Endothelial cell of umbilical vein (primary cell): Measurements from ENCODE around the gene SLC25A23. TPM values are rescaled to one million over a fixed set of nuclear protein-coding genes. Genes with fewer than 3 reads are reported as not detected.

Experiments
- BruUV-seq: library from RNA; stranded (reverse); fragments of 400-500 nt; replicated peaks from 2 replicates; lab custom pipeline; 2021; lab: Mats Ljungman, UMichigan
- CTCF ChIA-PET: fragments of 300-600, 350-600 bp; sonication (Branson Sonifier 250); formaldehyde crosslinking; loops from one replicate; lab custom pipeline; 2021; ENCODE audit warnings: antibody characterized with exemption, inconsistent platforms; lab: Charles Lee
- POLR2A ChIA-PET: fragments of 300-600, 350-600 bp; sonication (Branson Sonifier 250); formaldehyde crosslinking; loops from one replicate; lab custom pipeline; 2021; ENCODE audit warnings: antibody characterized with exemption, inconsistent platforms; lab: Charles Lee
- DNase-seq: peaks from one replicate; pipeline ENCODE4 v3.0.0-alpha.2; 2011; ENCODE audit warnings: low read depth, low spot score
- FAIRE-seq: peaks from 2 replicates; lab custom pipeline; 2011; peaks lifted over from hg19 to GRCh38; lab: Jason Lieb, UNC
- H2AFZ ChIP-seq: 2 replicates; pipeline ENCODE4 v1.6.0; 2012; ENCODE audit warnings: low read depth, low read length, control low read depth, inconsistent platforms
- H3K27ac ChIP-seq: 2 replicates; pipeline ENCODE4 v1.5.1; 2011; ENCODE audit warnings: low read depth, mild to moderate bottlenecking, control low read depth, low read length, moderate library complexity; ENCODE audit not compliant: insufficient read depth
- H3K27me3 ChIP-seq, 2 experiments: 2 replicates each; pipeline versions ENCODE4 v1.6.0 to v1.6.1; 2011; ENCODE audit warnings: low read length in 2 of 2, mixed read lengths in 1 of 2; ENCODE audit not compliant: control insufficient read depth in 2 of 2, insufficient read depth in 2 of 2
- H3K36me3 ChIP-seq, 2 experiments: 2 replicates in 1 of 2; 3 replicates in 1 of 2; pipeline ENCODE4 v1.5.1; 2011; ENCODE audit warnings: low read length in 2 of 2, mild to moderate bottlenecking in 1 of 2, moderate library complexity in 1 of 2; ENCODE audit not compliant: control insufficient read depth in 2 of 2, insufficient read depth in 2 of 2; ENCODE audit errors: extremely low read depth in 1 of 2
- H3K4me1 ChIP-seq: 3 replicates; pipeline ENCODE4 v1.5.1; 2011; ENCODE audit warnings: mild to moderate bottlenecking, low read length; ENCODE audit not compliant: control insufficient read depth, insufficient read depth; ENCODE audit errors: extremely low read depth
- H3K4me2 ChIP-seq: 2 replicates; pipeline ENCODE4 v1.6.1; 2011; ENCODE audit warnings: low read length, control low read depth, mixed read lengths; ENCODE audit not compliant: insufficient read depth
- H3K4me3 ChIP-seq, 3 experiments: fragments of 200-600 bp in 1 of 3; sonication (generic), shearing (Covaris generic) in 1 of 3; replicated peaks in 1 of 3; 2 replicates each; pipeline ENCODE4 v1.5.1; 2011 to 2016; ENCODE audit warnings: control low read depth in 3 of 3, low read length in 3 of 3, mild to moderate bottlenecking in 2 of 3, inconsistent platforms in 1 of 3, low read depth in 1 of 3, moderate library complexity in 1 of 3; ENCODE audit not compliant: insufficient read depth in 1 of 3
- H3K79me2 ChIP-seq: 2 replicates; pipeline ENCODE4 v1.6.0; 2012; ENCODE audit warnings: low read length, inconsistent platforms; ENCODE audit not compliant: control insufficient read depth, insufficient read depth
- H3K9ac ChIP-seq: replicated peaks from 2 replicates; pipeline ENCODE3; 2011; ENCODE audit warnings: low read length, control low read depth; ENCODE audit not compliant: insufficient read depth; ENCODE audit errors: extremely low read depth
- H3K9me1 ChIP-seq: replicated peaks from 3 replicates; pipeline ENCODE4 v1.6.0; 2011; ENCODE audit warnings: mild to moderate bottlenecking, low read length; ENCODE audit not compliant: control insufficient read depth, insufficient read depth; ENCODE audit errors: extremely low read depth
- H3K9me3 ChIP-seq: replicated peaks from 2 replicates; pipeline ENCODE4 v1.5.1; 2012; ENCODE audit warnings: low read length, inconsistent platforms; ENCODE audit not compliant: control insufficient read depth, insufficient read depth
- H4K20me1 ChIP-seq: replicated peaks from 2 replicates; pipeline ENCODE3; 2011; ENCODE audit warnings: mild to moderate bottlenecking, low read length; ENCODE audit not compliant: control insufficient read depth, insufficient read depth; ENCODE audit errors: extremely low read depth
- CTCF ChIP-seq, 2 donors: IDR thresholded peaks; 1 replicate in 1 of 2; 2 replicates in 1 of 2; pipeline ENCODE4 v1.5.1; 2011; ENCODE audit warnings: low read length in 2 of 2, mild to moderate bottlenecking in 2 of 2, moderate library complexity in 2 of 2, control low read depth in 1 of 2, inconsistent platforms in 1 of 2, low read depth in 1 of 2; ENCODE audit not compliant: insufficient read depth in 1 of 2; ENCODE audit errors: extremely low read depth in 1 of 2
- EZH2 ChIP-seq: IDR thresholded peaks from 2 replicates; pipeline ENCODE4 v1.6.1; 2012; ENCODE audit warnings: borderline replicate concordance, low read depth, mild to moderate bottlenecking, moderate library complexity, low read length, inconsistent platforms; ENCODE audit not compliant: severe bottlenecking
- FOS ChIP-seq: IDR thresholded peaks from 2 replicates; pipeline ENCODE4 v1.6.1; 2011; ENCODE audit warnings: mild to moderate bottlenecking, low read length, moderate library complexity, borderline replicate concordance; ENCODE audit not compliant: insufficient read depth
- GATA2 ChIP-seq: IDR thresholded peaks from 2 replicates; pipeline ENCODE4 v1.7.0; 2011; ENCODE audit warnings: low read depth, mild to moderate bottlenecking, moderate library complexity, mixed read lengths, low read length; ENCODE audit not compliant: insufficient read length, insufficient read depth
- JUN ChIP-seq: IDR thresholded peaks from 2 replicates; pipeline ENCODE4 v1.6.1; 2011; ENCODE audit warnings: borderline replicate concordance, low read depth; ENCODE audit not compliant: insufficient read length, insufficient read depth
- MYC ChIP-seq: IDR thresholded peaks from one replicate; pipeline ENCODE4 v1.6.1; 2011; ENCODE audit warnings: mild to moderate bottlenecking, low read depth, low read length
- POLR2A ChIP-seq: IDR thresholded peaks from 2 replicates; pipeline ENCODE4 v1.6.1; 2012; ENCODE audit warnings: low read depth, mild to moderate bottlenecking, control low read depth, low read length
- POLR2AphosphoS5 ChIP-seq: IDR thresholded peaks from 2 replicates; pipeline ENCODE4 v1.6.1; 2012; ENCODE audit warnings: low read depth, mild to moderate bottlenecking, control low read depth, low read length, moderate library complexity; ENCODE audit not compliant: insufficient read depth
- dilution Hi-C: fragments of 300-500 bp; cut with MboI; formaldehyde crosslinking; loops from one replicate; pipeline ENCODE4 v1.15.0; 2019; ENCODE audit warnings: low sequenced_read_pairs; ENCODE audit not compliant: extremely low pct_ligation_motif_present
- intact Hi-C: fragments of 100-400 bp; cut with micrococcal nuclease; formaldehyde crosslinking; loops from one replicate; pipeline ENCODE4 v1.10.0; 2022
- polyA plus RNA-seq, 4 experiments: library from polyadenylated mRNA; depleted of rRNA in 3 of 4; stranded (reverse) in 3 of 4; unstranded in 1 of 4; fragments of >200 nt; gene quantifications; 2 replicates each; pipeline versions ENCODE4 v1.2.1 to v1.2.3, GENCODE V29; 2011 to 2012; ENCODE audit warnings: missing spikeins in 1 of 4
- total RNA-seq: library from RNA; stranded (reverse); gene quantifications from 2 replicates; pipeline ENCODE4 v1.2.3, GENCODE V29; 2021
- TF ChIP-seq, protein P1 (sequence below): IDR thresholded peaks from 2 replicates; pipeline ENCODE4 v1.6.1; 2011; ENCODE audit not compliant: insufficient read depth, insufficient read length

SLC25A23 gene
- total and polyA plus RNA-seq, 2 donors (not counting 3 experiments of a cell fraction or from before 2014, with no cell fraction given) = 12.8 to 33.5 TPM

DNA sequence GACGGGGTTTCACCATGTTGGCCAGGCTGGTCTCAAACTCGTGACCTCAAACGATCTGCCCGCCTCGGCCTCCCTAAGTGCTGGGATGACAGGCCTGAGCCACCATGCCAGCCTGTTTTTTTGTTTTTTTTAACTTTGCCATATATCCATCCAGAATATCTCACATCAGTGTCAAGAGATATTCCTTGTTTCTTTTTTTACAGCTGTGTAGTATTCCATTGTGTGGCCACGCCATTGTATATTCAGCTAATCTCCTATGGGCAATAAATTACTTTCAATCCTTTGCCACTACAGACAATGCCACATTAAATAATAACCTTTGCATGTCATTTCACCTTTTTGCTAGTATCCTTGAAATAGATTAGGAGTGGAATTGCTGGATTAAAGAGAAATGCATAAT lies 50.2 kb downstream of the SLC25A23 start:
- dilution Hi-C loops = no loop called here
- POLR2A ChIA-PET = no interaction called here
- TF ChIP-seq CTCF (IDR thresholded peaks at IDR 0.05; ENCODE audit: extremely low read depth in 1 of 2, insufficient read depth in 1 of 2, low read depth in 1 of 2, low read length in 2 of 2) (no peak), POLR2A (no peak), EZH2 (no peak), FOS (no peak), JUN (no peak), MYC (no peak), POLR2AphosphoS5 (no peak), GATA2 (no peak)
- TF ChIP-seq, protein P1, sequence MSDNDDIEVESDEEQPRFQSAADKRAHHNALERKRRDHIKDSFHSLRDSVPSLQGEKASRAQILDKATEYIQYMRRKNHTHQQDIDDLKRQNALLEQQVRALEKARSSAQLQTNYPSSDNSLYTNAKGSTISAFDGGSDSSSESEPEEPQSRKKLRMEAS = no peak

More for the DNA sequence above, 50.2 kb downstream of the SLC25A23 start:
- Histone ChIP-seq H3K9me1 (no peaks in the 10 kb centered on the region), H3K4me3 (no peak overlapping the region), H3K4me1 (no peaks in the 10 kb centered on the region), H3K27me3 (no peaks in the 10 kb centered on the region), H3K9me3 (no peaks in the 10 kb centered on the region), H3K27ac (no peak overlapping the region), H3K9ac (no peak overlapping the region), H3K4me2 (no peak overlapping the region), H4K20me1 (no peaks in the 10 kb centered on the region), H2AFZ (no peak overlapping the region), H3K79me2 (no peaks in the 10 kb centered on the region), H3K36me3 (peaks cover 3 to 5% of the 10 kb centered on the region in 2 experiments)
- BruUV-seq = no TSS peak
- CTCF ChIA-PET = interaction anchor here (1.0 kb wide), 1 partner anchor 283 kb away, joined by 3 read pairs; no protein-coding TSS in a partner anchor
- DNase-seq (no peak), FAIRE-seq (no peak)
- intact Hi-C loops = no loop called here
